Liver (tissue), 3 donors: ENCODE results near the gene PIP4K2C.

ENCODE experiments used
- TAF1 ChIP-seq: conservative IDR thresholded peaks from 2 replicates; pipeline ENCODE4 v1.6.1; 2016; ENCODE audit warnings: antibody characterized with exemption, mild to moderate bottlenecking
- TF ChIP-seq, protein P1 (sequence below): fragments of 150-350 bp; IDR thresholded peaks from 2 replicates; pipeline ENCODE4 v1.5.1; 2017; ENCODE audit warnings: improper control_type of control experiment, low read depth, low read length; ENCODE audit not compliant: missing input control
- TF ChIP-seq, protein P2 (sequence below): IDR thresholded peaks from 2 replicates; pipeline ENCODE4 v1.6.1; 2016; ENCODE audit warnings: antibody characterized with exemption
- TF ChIP-seq, protein P3 (sequence below): IDR thresholded peaks from 2 replicates; pipeline ENCODE4 v1.6.1; 2016; ENCODE audit warnings: antibody characterized with exemption, mild to moderate bottlenecking
- donor health status: healthy.
- donor health status: healthy.

DNA sequence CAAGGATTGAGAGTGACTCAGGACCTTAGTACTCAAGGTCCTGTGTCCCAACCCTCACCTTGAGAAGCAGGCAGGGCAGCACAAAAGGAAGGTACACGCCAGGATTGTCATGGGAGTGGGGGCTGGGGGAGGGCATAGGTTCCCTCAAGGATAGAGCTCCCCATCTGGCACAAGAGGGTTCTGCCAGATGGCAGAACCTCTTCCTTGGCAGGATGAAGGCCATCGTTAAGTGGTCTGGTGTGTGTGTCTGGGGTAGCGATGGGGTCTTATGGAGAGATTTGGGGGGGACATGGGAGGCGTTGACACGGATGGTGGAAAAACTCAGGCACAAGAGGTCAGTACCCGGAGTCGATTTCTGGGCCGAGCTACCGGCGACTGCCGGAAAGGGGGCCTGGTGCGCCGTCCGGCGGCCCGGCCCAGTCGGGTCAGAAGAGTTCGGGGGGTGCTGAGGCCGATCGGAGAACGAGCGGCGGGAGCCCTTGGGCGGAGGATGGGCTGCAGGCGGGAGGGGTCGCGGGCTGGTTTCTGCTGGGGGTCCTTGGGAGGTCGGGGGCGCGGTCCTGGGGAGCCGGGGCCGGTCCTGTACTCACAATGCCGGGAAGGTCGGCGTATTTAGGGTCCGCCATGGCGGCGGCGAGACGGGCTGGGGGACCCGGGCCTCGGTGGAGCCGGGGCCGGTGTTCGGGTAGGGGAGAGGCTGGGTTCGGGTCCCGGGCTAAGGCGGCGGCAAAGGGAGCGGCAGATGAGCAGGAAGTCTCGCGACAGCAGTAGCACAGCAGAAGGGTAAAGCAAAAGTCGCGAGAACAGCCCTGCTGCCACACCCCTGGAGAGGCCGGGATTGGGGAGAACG is 44.3 kb upstream of the PIP4K2C start, which contains the start of gene DCTN2:
- TF ChIP-seq, protein P1, sequence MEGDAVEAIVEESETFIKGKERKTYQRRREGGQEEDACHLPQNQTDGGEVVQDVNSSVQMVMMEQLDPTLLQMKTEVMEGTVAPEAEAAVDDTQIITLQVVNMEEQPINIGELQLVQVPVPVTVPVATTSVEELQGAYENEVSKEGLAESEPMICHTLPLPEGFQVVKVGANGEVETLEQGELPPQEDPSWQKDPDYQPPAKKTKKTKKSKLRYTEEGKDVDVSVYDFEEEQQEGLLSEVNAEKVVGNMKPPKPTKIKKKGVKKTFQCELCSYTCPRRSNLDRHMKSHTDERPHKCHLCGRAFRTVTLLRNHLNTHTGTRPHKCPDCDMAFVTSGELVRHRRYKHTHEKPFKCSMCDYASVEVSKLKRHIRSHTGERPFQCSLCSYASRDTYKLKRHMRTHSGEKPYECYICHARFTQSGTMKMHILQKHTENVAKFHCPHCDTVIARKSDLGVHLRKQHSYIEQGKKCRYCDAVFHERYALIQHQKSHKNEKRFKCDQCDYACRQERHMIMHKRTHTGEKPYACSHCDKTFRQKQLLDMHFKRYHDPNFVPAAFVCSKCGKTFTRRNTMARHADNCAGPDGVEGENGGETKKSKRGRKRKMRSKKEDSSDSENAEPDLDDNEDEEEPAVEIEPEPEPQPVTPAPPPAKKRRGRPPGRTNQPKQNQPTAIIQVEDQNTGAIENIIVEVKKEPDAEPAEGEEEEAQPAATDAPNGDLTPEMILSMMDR: peak; percentile 8
- TF ChIP-seq, protein P2, sequence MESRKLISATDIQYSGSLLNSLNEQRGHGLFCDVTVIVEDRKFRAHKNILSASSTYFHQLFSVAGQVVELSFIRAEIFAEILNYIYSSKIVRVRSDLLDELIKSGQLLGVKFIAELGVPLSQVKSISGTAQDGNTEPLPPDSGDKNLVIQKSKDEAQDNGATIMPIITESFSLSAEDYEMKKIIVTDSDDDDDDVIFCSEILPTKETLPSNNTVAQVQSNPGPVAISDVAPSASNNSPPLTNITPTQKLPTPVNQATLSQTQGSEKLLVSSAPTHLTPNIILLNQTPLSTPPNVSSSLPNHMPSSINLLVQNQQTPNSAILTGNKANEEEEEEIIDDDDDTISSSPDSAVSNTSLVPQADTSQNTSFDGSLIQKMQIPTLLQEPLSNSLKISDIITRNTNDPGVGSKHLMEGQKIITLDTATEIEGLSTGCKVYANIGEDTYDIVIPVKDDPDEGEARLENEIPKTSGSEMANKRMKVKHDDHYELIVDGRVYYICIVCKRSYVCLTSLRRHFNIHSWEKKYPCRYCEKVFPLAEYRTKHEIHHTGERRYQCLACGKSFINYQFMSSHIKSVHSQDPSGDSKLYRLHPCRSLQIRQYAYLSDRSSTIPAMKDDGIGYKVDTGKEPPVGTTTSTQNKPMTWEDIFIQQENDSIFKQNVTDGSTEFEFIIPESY: peak; percentile 99
- TF ChIP-seq, protein P3, sequence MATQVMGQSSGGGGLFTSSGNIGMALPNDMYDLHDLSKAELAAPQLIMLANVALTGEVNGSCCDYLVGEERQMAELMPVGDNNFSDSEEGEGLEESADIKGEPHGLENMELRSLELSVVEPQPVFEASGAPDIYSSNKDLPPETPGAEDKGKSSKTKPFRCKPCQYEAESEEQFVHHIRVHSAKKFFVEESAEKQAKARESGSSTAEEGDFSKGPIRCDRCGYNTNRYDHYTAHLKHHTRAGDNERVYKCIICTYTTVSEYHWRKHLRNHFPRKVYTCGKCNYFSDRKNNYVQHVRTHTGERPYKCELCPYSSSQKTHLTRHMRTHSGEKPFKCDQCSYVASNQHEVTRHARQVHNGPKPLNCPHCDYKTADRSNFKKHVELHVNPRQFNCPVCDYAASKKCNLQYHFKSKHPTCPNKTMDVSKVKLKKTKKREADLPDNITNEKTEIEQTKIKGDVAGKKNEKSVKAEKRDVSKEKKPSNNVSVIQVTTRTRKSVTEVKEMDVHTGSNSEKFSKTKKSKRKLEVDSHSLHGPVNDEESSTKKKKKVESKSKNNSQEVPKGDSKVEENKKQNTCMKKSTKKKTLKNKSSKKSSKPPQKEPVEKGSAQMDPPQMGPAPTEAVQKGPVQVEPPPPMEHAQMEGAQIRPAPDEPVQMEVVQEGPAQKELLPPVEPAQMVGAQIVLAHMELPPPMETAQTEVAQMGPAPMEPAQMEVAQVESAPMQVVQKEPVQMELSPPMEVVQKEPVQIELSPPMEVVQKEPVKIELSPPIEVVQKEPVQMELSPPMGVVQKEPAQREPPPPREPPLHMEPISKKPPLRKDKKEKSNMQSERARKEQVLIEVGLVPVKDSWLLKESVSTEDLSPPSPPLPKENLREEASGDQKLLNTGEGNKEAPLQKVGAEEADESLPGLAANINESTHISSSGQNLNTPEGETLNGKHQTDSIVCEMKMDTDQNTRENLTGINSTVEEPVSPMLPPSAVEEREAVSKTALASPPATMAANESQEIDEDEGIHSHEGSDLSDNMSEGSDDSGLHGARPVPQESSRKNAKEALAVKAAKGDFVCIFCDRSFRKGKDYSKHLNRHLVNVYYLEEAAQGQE: no peak
- TF ChIP-seq TAF1: no peak
